HG03378 (cell line): ENCODE data around the gene TCF25.
"Not testable (repeated sequence)": the region's sequence is repeated elsewhere in the genome, so short reads cannot be mapped to it uniquely, and the experiment has no call there.

Source experiments
- ATAC-seq: cut with Tn5 transposase; IDR thresholded peaks from one replicate; pipeline ENCODE4 v1.9.1; 2021; ENCODE audit warnings: mild to moderate bottlenecking, moderate library complexity; ENCODE audit not compliant: unreplicated experiment

TCF25 gene

GRCh38 chr16:89902980-89903379 lies 29.6 kb downstream of the TCF25 start:
- no peak for ATAC-seq

DNA sequence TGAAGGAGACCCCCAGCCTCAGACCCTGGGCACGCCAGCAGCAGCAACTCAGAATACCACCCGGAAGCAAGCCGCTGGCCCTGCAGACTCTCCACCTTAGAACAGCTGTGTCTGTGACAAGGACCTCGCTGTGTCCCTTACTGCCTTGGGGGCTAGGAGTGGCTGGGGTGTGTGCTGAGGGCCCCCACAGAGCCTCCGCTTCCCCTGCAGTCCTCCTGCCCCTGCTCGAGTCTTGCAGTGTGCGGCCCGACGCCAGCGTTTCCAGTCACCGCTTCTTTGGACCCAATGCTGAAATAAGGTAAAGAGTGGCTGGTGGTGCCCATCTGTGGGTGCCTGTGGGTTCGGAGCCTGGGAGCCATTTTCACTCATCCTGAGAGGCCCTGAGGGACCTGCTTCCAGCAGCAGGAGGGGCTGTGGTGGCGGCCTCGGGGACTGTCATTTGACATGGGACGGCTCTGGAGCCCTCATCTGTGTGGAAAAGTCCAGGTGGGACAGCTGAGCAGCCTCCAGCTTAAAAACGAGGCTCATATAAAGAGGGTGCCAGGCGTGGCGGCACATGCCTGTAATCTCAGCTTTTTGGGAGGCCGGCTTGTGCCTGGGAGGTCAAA lies 30.6 kb downstream of the TCF25 start:
- ATAC-seq = no peak

- ATAC-seq = no peak
These were observed 31.5 kb downstream of the TCF25 start for GRCh38 chr16:89904606-89905510.

- ATAC-seq = no peak
These were observed 32.2 kb downstream of the TCF25 start for GRCh38 chr16:89905511-89906139.

GRCh38 chr16:89906140-89907025 lies 33.0 kb downstream of the TCF25 start:
- no peak for ATAC-seq

- no peak for ATAC-seq
These were observed 33.8 kb downstream of the TCF25 start for GRCh38 chr16:89907055-89907814.

DNA sequence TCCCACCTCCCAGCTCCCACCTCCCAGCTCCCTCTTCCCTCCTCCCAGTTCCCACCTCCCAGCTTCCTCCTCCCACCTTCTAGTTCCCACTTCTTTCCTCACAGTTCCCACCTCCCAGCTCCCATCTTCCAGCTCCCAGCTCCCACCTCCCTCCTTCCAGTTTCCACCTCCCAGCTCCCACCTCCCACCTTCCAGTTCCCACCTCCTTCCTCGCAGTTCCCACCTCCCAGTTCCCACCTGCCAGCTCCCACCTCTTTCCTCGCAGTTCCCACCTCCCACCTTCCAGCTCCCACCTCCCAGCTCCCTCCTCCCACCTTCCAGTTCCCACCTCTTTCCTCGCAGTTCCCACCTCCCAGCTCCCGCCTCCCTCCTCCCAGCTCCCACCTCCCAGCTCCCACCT lies 34.8 kb downstream of the TCF25 start:
- ATAC-seq = no peak

DNA sequence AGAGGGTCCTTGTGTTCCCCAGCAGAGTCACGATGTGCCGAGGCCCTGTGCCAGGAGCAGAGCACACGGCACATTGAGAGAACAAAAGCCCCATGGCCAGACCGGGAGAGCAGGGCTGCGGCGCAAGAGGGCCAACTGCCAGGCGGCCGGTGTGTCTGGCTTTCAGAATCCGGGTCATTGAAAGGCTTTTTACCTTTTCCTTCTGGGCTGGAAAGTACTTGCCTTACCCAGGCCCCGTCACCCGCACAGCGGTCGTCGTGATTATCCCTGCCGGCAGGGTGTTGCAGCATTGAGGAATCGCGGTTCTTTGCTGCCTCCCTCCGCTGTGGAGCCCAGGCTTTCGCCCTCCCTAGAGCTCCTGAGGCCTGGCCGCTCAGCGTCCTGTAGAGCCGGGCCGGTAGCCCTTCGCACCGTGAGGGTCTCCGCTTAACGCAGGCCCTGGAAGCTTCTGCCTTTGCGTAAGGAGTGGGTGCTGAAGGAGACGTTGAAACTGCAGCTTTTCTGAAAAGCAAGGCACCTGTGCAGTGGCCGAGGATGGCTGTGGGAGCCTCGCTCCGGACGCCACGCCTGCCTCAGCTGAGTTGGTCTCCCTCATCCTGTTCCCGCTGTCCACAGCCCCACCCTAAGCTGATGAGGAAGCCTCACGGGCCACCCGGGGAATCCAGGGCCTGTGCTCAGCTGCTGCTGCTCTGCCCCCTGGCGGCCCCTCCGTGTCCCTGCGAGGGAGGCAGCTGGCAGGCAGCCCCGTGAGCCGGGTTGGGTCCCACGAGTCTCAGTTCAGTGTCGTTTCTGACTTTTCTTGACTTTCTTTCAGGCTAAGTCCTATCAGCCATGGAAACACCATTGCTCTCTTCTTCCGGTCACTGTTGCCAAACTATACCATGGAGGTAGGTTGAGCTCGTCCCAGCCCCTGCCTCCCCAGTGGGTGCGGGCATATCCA lies 36.7 kb downstream of the TCF25 start:
- ATAC-seq = no peak

DNA sequence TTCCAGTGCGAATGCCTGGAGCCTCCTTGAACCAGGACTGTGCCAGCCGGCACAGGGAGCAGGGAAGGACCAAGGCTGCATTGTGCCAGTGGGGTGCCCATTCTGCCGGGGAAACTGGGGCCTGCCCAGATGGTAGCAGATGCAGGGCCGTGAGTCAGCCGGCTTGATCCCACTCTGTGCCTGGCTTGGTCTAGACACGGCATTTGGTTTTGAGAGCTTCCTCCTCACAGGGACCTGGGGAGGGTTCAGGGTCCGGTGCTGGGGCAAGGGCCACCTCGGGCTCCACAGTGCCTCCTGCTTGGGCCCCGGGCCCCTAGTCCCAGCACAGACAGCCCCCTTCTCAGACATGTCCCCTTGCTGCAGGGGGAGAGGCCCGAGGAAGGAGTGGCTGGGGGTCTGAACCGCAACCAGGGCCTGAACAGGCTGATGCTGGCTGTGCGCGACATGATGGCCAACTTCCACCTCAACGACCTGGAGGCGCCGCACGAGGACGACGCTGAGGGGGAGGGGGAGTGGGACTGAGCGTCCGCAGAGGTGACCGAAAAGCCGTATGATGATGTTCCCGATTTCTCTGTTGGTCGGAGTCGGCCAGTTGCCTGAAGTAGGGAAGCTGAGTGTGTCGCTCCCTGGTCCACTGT lies 37.4 kb downstream of the TCF25 start:
- no peak for ATAC-seq

GRCh38 chr16:89911375-89911774 lies 38.0 kb downstream of the TCF25 start:
- no peak for ATAC-seq

DNA sequence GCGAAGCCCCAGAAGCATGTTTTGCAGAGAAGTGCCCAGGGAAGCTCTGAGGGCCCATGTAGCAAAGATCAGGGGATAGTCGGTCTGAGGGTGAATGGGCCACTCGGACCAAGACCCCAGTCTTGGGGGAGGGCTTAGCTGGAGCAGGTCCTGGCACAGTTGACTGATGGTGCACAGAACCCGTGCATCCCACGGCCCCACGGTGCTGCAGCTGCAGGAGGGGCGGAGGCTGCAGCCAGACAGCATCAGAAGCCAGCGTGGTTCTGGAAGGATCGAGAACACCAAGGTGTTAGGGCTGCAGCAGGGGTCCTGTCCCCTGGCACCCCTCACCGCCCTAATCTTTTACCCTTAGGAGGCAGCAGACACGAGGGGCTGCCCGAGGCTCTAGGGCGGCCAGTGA lies 38.8 kb downstream of the TCF25 start:
- ATAC-seq = no peak

- no peak for ATAC-seq
These were observed 39.2 kb downstream of the TCF25 start for GRCh38 chr16:89912627-89913026.

DNA sequence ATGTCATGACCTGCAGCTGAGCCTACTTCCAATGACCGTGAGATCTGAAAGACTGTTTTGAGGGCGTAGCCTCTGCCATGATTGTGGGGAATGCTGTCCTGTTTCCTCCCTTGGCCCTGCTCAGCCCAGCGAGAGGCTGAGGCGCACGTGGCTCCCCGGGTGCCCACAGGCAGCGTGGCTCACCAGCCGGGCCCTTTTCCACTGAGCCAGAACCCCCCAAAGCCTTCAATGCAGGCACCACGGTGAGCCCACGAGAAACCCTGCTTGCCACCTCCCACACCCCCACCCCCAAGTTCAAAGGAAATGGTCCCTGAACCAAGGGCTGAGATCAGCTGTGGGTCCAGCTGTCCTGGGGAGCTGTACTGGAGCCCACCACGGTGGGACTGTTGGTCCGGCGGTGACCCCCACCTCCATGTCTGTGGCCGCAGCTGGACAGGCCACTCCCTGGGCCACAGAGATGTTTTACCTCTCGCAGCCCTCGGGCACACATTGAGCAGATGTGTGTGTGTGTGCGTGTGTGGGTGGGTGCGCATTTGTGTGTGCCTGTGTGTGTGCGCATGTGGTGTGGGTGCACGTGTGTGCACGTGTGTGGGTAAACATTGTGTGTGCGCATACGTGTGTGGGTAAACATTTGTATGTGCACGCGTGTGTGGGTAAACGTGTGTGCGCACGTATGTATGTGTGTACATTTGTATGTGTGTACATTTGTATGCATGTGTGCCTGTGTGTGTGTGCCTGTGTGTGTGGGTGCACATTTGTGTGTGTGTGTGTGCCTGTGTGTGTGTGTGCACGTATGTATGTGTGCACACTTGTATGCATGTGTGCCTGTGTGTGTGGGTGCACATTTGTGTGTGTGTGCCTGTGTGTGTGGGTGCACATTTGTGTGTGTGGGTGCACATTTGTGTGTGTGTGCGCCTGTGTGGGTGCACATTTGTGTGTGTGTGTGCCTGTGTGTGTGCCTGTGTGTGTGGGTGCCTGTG lies 40.3 kb downstream of the TCF25 start:
- ATAC-seq = no peak

GRCh38 chr16:89914642-89915285 lies 41.4 kb downstream of the TCF25 start:
- not testable (repeated sequence) for ATAC-seq

GRCh38 chr16:89915303-89916232 lies 42.2 kb downstream of the TCF25 start:
- ATAC-seq = no peak
